ENCODE measurements around the gene IAPP.
"Not testable (repeated sequence)": the region's sequence is repeated elsewhere in the genome, so short reads cannot be mapped to it uniquely, and the experiment has no call there.

IAPP gene
- 0 to 0.07 (median 0) reads per million in 18 experiments for total RNA-seq

DNA sequence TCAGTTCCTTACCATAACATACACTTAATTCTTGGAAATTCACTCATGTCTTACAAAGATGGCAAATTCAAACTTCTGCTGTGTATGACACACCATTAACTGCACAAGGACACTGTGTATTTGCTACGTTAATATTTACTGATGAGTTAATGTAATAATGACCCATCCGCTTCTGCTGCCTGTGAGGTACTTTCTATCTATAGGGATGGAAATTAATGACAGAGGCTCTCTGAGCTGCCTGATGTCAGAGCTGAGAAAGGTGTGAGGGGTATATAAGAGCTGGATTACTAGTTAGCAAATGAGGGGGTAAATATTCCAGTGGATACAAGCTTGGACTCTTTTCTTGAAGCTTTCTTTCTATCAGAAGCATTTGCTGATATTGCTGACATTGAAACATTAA is at the start of gene IAPP:
IAPP (plus strand) TSS at position 301 of the 400 bp plus-strand sequence. CDS start 450 bp downstream, outside the sequence.
- DNase-seq = no peak

DNA sequence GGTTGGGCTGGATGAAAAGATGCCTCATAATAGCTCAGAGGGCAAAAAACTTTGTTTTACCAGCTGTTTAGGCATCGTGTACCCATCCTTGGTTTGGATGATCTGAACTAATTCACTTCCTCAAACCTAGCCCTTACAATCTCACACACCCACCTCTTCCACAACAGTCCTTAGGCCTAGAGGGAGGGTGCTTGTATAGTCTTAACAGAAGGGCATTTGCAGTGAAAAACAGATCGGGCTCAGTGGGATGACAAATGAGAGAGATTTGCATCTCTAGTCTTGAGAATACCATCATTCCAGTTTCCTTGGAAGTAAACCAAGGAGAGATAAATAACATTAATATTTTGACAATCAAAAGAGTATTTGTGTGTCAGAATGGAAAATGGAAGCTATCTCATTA is 49.0 kb upstream of the IAPP start:
- no peak for DNase-seq

DNA sequence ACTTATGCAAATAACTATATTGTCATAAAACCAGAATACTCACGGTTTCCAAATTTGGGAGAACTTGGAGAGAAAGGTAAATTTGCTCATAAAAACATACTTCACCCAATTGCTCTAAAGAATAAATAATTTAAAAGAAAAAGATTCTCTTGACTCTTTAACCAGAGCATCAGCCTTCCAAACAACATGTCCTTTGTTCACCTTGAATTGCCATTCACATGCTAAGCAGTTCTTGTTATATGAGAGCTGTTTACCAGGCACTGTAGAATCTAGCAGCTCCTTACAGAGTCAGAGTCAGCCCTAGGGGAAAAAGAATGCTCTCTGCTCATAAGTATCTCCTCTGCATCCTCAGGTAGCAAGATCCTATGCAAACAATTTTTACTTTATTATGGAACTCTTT is 48.2 kb upstream of the IAPP start:
- no peak for DNase-seq

DNA sequence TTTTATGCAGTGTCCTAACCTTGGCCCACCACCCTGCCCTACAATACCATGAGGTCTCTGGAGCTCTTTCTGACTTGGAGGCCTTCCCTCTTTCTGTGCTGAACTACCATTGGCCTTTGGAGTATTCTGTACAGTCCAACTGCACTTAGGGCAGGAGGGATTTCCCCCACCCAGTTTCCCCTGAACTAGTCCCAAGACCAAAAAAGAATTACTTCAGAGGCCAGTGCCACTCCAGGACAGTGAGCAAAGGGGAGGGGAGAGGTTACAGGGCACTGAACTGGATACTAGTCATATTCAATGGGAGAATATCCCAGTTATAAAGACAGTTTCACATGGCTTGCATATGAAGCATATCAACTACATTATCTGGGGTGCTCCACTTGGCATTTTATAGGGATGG is 44.1 kb upstream of the IAPP start:
- no peak for DNase-seq

DNA sequence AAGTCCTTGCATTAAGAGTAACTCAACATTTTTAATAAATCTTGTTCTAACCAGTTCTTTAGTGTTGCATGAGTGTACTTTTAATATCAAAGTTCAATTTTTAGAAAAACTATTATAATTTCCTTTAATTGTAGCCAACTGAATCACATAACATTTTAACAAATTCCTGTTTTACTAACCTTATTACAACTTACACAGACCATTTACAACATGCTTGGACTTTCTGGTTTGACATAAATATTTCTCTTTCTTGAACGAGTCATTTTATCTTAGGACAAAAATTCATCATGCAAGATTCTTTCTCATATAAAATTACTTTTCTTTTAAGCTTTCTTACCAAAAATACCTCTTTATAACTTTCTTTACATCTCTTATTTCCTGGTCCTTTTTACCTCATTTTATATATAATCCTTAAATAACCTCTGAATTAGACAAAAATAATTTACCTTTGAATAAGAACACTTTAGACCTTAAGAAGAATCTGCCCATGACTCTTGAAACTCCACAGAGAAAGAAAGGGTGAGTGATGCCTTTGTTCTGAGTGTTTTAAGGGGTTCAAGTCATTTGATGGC is 41.9 kb upstream of the IAPP start:
- no peak for DNase-seq

DNA sequence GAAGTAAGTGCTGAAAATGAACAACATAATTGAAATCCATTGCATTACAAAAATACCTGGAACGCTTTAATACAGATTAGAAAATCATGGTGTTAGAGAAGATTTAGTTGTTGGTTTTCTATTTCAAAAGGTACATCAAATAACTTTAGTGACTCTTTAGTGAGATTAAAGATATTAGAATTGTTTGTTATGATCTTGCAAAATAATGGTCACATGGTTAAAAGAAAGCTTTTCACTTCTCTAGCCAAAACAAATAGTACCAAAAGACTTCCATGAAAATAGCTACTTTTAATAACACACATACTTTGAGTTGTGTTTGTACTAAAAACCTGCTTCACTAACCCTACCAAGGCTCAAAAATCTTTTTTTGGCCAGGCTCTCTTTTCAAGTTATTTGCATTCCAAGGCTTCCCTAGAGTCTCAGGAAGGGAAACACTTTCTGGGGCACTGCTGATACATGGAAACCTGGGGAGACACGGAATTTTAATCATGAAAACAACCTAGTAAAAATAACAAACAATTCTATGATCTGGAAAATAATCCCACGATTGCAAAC is 37.9 kb upstream of the IAPP start, which contains the start of gene SLCO1A2:
SLCO1A2 (minus strand) TSS at position 147 of the 555 bp plus-strand sequence. CDS start 270 bp downstream, outside the sequence.
- no peak for DNase-seq

DNA sequence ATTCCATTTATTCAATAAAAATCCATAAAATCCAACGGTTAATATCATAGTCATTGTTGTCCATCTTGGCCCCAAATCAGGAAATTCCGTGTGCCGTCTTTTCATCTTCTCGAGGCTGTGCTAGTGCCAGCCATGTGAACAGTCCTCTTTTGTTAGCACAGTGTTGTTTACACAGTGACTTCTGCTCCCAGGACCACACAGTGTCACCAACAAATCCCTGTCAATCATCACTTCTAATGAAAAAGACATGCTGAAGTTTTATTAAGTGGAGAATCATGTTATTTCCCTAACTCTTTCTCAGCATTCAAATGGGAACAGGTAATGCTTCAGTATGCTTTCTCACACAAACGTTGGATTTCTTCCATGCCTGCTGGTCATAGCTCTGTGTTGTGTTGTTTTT is 36.0 kb upstream of the IAPP start:
- no peak for DNase-seq

DNA sequence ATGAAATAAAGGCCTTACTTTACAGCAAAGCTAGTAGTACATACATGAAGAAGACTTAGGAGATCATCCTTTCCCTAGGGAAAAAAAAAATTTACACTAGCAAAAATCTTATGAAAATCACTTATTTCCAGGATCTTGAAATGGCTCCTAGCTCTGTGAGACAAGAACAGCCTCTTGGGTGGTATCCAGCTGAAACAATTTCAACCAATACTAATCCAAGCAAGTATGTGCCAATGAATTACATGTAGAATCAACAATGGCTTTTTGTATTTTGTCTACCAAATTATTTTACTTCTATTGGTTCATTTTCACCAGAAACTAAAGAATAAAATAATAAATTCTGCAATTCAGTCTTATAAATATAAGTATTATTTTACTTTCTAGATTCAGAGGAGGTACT is 35.2 kb upstream of the IAPP start:
- DNase-seq = no peak

DNA sequence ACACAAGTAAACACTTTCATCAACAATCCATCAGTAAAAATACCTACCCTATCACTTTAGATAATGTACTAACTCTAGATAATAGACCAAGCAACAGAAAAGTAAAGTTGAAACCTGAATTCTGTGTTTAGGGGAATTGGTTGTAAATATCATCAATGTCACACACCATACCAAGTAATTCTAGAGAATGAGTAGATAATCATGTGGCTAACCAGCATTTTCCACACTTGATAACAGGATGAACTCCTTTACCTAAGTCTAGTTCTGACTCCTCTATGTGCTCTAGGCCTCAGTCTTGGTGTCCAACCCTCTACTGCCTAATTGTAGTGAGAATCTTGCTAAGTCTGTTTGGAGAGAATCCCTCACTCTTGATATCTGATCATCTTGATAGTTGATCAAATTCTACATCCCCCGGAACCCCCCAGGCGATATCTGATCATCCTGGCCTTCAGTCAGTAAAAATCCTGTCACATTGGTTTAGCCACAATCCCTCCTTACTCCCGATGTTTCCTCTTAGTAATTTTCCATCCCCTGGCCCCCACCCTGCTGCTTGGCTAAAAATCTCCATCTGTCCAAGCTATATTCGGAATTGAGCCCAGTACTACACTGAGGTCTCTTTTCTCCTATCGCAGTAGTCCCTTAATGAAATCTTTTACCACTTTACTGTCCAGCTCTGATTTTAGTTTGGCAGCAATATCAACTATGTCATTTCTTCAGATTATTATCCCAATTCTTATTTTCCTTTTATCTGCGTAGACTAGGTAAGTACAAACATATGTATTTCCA is 34.5 kb upstream of the IAPP start:
- DNase-seq = no peak

DNA sequence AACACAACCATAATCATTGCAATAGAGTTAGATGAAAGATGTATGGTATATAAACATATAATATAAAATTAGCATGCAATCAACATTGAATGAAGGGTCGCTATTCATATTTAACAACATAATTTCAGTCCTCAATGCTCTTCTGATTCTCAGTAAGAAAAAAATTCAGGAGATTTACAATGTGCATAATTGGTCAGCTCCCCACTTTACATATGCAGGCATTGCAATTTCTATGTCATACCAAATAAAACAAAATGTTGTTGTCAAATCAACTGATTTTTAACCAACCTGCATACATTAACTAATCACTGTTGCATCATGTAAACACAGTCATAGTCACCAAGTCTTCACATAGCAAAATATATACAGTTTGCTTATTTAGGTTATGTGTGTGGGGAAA is 32.8 kb upstream of the IAPP start:
- no peak for DNase-seq

DNA sequence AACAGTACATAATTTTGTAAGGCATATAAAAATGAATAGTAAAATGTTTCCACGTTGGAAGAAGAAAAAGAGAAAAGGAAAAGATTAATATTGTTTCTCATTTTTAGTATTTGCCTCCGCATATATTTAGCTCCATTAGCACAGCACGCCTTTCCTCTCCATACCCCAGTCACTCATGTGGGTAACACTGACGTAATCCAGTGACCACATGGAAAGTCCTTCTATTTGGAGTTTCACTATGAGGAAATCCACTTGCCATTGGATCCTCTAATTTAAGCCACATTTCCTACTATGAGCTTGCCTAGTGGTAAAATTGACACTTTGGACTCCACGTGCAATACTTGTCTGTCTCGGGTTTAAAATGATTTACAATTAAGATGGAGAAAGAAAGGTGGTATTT is 32.3 kb upstream of the IAPP start:
- DNase-seq = no peak

DNA sequence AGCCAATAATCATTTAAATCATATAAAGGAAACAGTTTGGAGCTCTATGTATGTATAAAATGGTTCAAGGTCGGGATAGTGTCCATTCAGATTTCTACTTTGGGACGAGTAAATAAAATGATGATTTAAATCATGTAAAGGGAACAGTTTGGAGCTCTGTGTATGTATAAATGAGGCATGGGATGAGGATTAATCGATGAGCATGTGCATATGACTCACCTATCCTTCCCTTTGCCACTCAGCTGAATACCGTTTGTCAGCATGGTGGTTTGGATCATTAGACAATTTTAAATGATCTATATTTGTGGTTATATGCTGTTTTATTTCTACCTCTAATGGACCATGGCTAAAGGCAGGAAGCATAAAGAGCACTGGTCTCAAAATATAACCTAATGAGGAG is 30.9 kb upstream of the IAPP start:
- no peak for DNase-seq

DNA sequence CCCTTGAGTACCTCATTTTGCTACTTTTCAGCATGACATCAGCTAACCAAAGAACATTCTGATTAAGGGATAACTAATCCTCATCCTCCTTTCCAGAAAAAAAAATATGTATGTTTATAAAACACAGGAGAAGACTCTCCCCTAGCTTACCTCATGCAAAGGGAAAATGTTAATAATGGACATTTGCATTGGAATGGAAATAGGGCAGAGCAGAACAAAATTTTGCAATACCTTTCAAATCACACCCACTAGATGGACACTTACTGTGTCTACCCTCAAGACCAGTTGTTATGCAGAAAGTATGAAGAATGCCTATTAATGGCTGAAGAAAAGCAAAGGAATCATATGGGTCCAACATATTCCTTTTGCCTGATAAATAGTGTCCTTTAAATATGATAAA is 29.1 kb upstream of the IAPP start:
- DNase-seq = no peak

DNA sequence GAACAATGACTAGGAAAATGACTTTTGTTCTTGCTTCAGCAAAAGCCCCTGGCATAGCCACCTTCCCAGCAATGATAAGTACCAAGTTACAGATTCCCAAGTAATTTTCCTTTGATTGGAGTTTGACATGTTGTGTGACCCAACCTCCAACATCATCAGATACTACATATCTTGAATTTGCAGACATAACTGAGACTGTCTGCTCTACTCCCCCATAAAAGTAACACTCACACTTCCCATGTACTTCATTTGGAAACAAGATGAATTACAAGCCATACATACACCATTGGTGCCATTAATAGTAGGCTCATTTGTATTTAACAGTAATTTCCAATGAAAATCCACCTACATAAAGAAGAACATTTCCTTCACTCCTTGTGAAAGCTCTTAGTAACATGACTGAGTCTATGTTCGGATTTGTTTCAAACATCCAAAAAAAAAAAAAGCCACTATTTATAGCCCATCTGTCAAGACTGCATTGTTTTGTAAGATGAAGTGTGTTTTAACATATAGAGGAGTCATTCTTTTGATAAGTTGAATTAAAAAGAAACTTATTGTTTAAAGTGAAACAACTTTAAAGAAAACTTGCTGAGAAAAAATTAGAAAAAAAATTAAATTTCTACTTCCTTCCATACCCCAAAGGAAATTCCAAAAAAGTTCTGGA is 26.0 kb upstream of the IAPP start:
- no peak for DNase-seq

DNA sequence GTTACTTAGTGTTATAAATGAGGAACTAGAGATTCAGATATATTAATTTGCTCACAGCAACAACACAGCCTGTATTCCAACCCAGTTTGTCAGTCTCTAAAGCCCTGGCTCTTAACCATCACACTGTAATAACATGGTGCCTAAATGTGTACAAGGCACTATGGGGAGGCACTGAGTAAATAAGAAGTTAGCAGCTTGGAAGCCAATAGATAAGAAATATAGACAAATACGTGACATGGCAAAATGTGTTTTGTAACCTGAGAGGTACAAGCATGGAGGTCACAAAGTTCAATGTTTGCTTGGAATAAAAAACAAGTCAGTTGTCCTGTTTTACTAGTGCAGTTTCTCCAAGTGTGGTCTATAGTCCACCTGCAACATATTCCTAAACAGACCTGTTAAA is 21.7 kb upstream of the IAPP start:
- DNase-seq = no peak

DNA sequence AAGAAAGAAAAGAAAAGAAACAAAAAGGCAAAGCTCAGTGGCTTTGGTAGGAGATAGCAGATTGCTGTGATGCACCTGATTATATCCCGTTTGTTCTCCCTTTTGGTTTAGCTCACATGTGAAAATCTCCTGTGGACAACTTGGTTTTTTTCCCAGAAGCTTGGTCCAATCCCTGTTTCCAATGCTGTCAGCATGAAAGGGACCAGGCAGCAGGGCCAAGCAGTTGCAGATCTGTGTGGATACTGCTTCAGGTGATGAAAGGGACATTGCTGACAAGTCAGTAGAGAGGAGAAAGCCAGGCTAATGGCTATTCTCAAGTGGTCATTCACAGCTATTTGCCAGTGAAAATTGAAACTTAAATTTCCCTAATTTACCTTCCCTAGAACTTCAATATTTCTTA is 19.2 kb upstream of the IAPP start:
- DNase-seq = no peak

DNA sequence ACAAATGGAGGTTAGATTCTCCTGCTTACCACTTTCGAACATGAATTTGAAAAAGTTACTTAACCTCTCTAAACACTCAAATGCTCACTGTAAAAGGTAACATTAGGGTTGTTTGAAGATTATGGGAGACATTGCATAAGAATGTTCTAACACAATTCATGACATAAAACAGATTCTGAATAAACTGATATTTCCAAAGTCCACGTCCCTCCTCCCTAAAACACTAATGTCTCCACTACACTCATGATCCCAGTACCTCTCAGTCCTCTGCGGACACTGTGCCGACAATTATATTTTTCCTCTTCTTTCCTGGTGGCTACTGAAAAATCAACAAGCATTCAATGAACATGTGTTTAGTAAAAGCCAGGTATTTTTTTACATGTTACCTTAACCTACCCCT is 18.8 kb upstream of the IAPP start:
- no peak for DNase-seq

DNA sequence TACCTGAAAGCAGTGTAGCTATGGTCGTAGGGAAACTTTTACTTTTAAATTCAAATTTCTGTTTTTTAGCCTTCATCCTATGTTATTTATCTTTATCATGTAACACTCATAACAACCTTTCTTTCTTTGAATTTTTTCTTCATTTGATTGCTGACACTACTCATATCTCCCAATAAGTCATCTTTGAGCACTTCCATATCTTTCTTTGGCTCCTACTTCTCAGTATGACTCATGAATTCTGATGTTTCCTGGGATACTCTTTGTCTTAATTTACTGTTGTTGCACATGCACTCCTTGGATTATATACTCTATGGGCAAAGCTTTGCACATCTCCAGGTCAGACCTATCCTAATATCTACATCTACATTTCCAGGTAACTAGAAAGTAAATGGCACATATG is 18.1 kb upstream of the IAPP start:
- DNase-seq = no peak

DNA sequence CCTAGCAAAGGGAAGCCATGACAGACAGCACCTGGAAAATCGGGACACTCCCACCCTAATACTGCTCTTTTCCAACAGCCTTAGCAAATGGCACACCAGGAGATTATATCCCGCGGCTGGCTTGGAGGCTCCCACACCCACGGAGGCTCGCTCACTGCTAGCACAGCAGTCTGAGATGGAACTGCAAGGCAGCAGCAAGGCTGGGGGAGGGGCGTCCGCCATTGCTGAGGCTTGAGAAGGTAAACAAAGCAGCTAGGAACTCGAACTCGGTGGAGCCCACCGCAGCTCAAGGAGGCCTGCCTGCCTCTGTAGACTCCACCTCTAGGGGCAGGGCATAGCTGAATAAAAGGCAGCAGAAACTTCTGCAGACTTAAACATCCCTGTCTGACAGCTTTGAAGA is 12.1 kb upstream of the IAPP start:
- not testable (repeated sequence) for DNase-seq

DNA sequence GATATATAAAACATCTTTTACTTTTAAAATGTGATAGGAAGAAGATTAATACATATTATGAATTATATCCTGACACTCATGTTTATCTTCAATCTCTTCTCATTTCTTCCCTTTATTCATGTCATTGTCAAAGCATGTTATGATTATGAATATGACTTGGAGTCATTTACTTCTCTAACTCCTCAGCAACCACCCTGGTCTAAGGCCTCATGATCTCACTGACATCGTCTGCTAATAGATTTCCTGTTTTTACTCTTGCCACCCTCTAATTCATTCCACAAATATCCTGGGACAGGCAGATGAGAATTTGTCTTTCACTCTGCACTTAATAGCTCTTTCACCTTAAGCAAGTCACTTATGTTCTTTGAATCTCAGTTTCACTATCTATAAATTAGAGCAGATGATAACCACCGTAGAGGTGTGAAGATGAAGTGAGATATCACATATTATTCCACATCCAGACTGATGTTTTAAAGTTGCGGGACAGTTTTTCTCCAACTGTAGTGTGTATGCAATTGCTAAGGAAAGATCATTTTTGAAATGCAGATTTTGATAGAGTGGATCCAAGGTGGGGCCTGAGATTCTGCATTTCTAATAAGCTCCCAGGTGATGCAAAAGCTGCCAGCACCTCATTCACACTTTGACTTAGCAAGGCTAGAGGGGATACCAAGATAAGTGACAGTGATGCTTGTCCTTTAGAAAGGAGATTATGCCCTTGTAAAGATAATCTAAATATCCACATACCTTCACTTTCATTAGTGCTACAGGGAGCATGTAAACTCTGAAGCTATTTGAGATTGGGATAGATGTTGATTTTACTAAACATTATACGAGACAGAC is 3.3 kb upstream of the IAPP start:
- no peak for DNase-seq

DNA sequence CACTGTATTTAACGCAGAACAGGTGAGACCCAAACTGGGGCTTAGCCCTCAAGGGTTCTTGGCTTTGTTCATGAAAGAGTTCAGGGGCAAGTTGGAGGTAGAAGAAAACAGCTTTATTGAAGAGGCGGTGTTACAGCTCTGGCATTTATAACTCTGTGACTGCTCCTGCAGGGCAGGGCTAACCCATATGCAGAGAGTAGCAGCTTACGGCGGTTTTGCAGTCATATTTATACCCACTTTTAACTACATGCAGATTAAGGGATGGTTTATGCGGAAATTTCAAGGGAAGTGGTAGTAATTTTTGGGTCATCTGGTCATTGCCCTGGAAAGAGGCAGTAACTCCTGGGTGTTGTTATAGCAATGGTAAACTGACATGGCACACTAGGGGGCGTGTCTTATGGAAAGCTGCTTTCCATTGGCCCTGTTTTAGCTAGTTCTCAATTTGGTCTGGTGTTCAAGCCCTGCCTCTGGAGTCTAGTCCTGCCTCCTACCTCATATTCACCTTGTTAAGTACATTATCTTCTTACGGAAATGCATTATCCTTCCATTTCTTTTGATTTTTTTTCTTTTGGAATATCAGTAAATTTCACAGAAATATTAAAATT is 1.8 kb upstream of the IAPP start:
- no peak for DNase-seq

DNA sequence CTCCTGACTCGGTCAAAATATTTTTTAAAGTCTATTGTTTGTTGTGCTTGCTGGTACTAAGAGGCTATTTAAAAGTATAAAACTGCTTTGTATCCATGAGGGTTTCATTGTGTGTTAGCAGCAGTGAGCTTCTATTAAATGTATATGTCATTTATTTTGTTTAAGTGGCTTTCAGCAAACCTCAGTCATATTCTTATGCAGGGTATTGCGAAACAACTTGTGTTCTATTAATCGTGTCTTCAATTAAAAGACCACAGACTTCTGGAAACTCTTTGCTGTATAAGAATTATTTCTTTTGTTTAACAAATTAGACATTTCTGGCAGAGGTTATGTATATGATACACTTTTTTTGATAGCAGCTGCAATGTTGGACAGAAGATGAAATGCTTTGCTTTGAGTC is 6.5 kb downstream of the IAPP start:
- no peak for DNase-seq

All from inflammatory macrophage (primary cell).